ENCODE results near the gene UBE2V1.

The UBE2V1 gene

GRCh38 chr20:50044353-50044960 is 68.5 kb downstream of the UBE2V1 start:
- Histone ChIP-seq H3K9me3 (ENCODE audit: severe bottlenecking) (no peaks in the 10 kb centered on the region), H3K27ac (no peak overlapping the region), H3K27me3 (ENCODE audit: insufficient read depth, low read depth, severe bottlenecking) (no peaks in the 10 kb centered on the region), H3K4me3 (ENCODE audit: low read depth, low read length) (no peak overlapping the region), H3K36me3 (no peaks in the 10 kb centered on the region)
- TF ChIP-seq CTCF (IDR thresholded peaks at IDR 0.05; ENCODE audit: low read depth, low read length) = no peak
- no peak for DNase-seq

GRCh38 chr20:50043573-50044352 is 69.2 kb downstream of the UBE2V1 start:
- peak; percentile 34; the same call in 1 of the 2 replicates for TF ChIP-seq CTCF (IDR thresholded peaks at IDR 0.05; ENCODE audit: low read depth, low read length)
- Histone ChIP-seq H3K9me3 (ENCODE audit: severe bottlenecking) (no peaks in the 10 kb centered on the region), H3K36me3 (no peaks in the 10 kb centered on the region), H3K27ac (no peak overlapping the region), H3K4me3 (ENCODE audit: low read depth, low read length) (no peak overlapping the region), H3K27me3 (ENCODE audit: insufficient read depth, low read depth, severe bottlenecking) (no peaks in the 10 kb centered on the region)
- DNase-seq = no peak

- H3K27me3 ChIP-seq (ENCODE audit: insufficient read depth, low read depth, severe bottlenecking) = no peaks in the 10 kb centered on the region
- no peak for DNase-seq
- TF ChIP-seq CTCF (IDR thresholded peaks at IDR 0.05; ENCODE audit: low read depth, low read length) = no peak
- H3K9me3 ChIP-seq (ENCODE audit: severe bottlenecking) = no peaks in the 10 kb centered on the region
- H3K4me3 ChIP-seq (ENCODE audit: low read depth, low read length) = no peak overlapping the region
- no peak overlapping the region for H3K27ac ChIP-seq
- no peaks in the 10 kb centered on the region for H3K36me3 ChIP-seq
Observed at GRCh38 chr20:50042370-50043313, 70.3 kb downstream of the UBE2V1 start.

- H3K27ac ChIP-seq = no peak overlapping the region; the same call in 1 of the 2 replicates
- no peak for TF ChIP-seq CTCF (IDR thresholded peaks at IDR 0.05; ENCODE audit: low read depth, low read length)
- no peak for DNase-seq
- no peaks in the 10 kb centered on the region for H3K36me3 ChIP-seq
- no peaks in the 10 kb centered on the region for H3K27me3 ChIP-seq (ENCODE audit: insufficient read depth, low read depth, severe bottlenecking)
- no peaks in the 10 kb centered on the region for H3K9me3 ChIP-seq (ENCODE audit: severe bottlenecking)
- H3K4me3 ChIP-seq (ENCODE audit: low read depth, low read length) = no peak overlapping the region
Observed at GRCh38 chr20:50041246-50041873, 71.6 kb downstream of the UBE2V1 start.

GRCh38 chr20:50040432-50041245 is 72.3 kb downstream of the UBE2V1 start:
- Histone ChIP-seq H3K27ac (peak overlapping the region; percentile 49), H3K27me3 (ENCODE audit: insufficient read depth, low read depth, severe bottlenecking) (no peaks in the 10 kb centered on the region), H3K36me3 (no peaks in the 10 kb centered on the region), H3K4me3 (ENCODE audit: low read depth, low read length) (no peak overlapping the region), H3K9me3 (ENCODE audit: severe bottlenecking) (no peaks in the 10 kb centered on the region)
- no peak for TF ChIP-seq CTCF (IDR thresholded peaks at IDR 0.05; ENCODE audit: low read depth, low read length)
- no peak for DNase-seq

Data from WERI-Rb-1 (cell line).